ENCODE measurements around the gene ATP4A. TPM values are rescaled to one million over a fixed set of nuclear protein-coding genes. Genes with fewer than 3 reads are reported as not detected.
"Not testable (repeated sequence)": the region's sequence is repeated elsewhere in the genome, so short reads cannot be mapped to it uniquely, and the experiment has no call there.

The ATP4A gene
- total RNA-seq, 1 donor from 2014 or later: 0.32 TPM

DNA sequence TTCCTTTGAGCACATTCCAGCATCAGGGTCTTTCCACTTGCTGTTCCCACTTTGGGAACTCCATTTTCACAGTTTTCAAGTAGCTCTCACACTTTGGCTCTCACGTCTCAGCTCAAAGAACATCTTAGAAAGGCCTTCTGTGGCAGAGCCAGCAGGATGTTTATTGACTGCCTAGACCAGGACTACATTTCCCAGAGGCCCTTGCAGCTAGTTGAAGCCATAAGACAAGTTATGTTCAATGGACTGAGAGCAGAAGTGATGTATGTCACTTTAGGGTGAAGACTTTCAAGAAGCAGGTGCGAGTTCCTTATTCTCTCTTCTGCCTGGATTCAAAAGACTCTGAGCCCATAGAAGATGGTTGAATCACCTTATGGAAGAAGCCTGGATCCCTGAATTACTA is 44.8 kb upstream of the ATP4A start:
- no peaks in the 10 kb centered on the region for H3K4me1 Mint-ChIP-seq (ENCODE audit: low read depth, unreplicated experiment)
- DNase-seq: no peak
- peaks cover 7% of the 10 kb centered on the region for H3K36me3 Mint-ChIP-seq (ENCODE audit: unreplicated experiment)
- peaks cover 6% of the 10 kb centered on the region for H3K9me3 Mint-ChIP-seq (ENCODE audit: unreplicated experiment)
- H3K4me3 Mint-ChIP-seq (ENCODE audit: unreplicated experiment): no peak overlapping the region
- TF ChIP-seq, protein P1, sequence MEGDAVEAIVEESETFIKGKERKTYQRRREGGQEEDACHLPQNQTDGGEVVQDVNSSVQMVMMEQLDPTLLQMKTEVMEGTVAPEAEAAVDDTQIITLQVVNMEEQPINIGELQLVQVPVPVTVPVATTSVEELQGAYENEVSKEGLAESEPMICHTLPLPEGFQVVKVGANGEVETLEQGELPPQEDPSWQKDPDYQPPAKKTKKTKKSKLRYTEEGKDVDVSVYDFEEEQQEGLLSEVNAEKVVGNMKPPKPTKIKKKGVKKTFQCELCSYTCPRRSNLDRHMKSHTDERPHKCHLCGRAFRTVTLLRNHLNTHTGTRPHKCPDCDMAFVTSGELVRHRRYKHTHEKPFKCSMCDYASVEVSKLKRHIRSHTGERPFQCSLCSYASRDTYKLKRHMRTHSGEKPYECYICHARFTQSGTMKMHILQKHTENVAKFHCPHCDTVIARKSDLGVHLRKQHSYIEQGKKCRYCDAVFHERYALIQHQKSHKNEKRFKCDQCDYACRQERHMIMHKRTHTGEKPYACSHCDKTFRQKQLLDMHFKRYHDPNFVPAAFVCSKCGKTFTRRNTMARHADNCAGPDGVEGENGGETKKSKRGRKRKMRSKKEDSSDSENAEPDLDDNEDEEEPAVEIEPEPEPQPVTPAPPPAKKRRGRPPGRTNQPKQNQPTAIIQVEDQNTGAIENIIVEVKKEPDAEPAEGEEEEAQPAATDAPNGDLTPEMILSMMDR (IDR thresholded peaks at IDR 0.05; ENCODE audit: partially characterized antibody, unreplicated experiment): no peak
- H3K27me3 Mint-ChIP-seq (ENCODE audit: unreplicated experiment): peaks cover 6% of the 10 kb centered on the region
- no peak overlapping the region for H3K27ac Mint-ChIP-seq (ENCODE audit: unreplicated experiment)

DNA sequence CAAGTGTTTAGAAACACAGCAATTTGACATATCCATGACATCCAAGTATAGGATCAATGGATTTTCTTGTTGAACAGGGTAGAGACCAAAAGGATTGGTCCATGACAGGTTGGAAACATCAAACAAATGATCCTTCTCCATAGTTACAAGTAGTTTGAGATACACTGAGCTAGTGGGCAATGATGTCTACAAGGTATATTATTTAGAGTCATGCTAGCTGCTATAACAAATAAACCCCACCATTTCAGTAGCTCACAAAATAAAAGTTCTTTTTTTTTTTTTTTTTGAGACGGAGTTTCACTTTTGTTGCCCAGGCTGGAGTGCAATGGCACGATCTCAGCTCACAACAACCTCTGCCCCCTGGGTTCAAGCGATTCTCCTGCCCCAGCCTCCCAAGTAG is 44.2 kb upstream of the ATP4A start:
- H3K27ac Mint-ChIP-seq (ENCODE audit: unreplicated experiment): no peak overlapping the region
- no peaks in the 10 kb centered on the region for H3K4me1 Mint-ChIP-seq (ENCODE audit: low read depth, unreplicated experiment)
- H3K36me3 Mint-ChIP-seq (ENCODE audit: unreplicated experiment): peaks cover 7% of the 10 kb centered on the region
- no peak for DNase-seq
- H3K9me3 Mint-ChIP-seq (ENCODE audit: unreplicated experiment): peaks cover 6% of the 10 kb centered on the region
- H3K4me3 Mint-ChIP-seq (ENCODE audit: unreplicated experiment): no peak overlapping the region
- TF ChIP-seq, protein P1 (IDR thresholded peaks at IDR 0.05; ENCODE audit: partially characterized antibody, unreplicated experiment): no peak
- peaks cover 6% of the 10 kb centered on the region for H3K27me3 Mint-ChIP-seq (ENCODE audit: unreplicated experiment)

DNA sequence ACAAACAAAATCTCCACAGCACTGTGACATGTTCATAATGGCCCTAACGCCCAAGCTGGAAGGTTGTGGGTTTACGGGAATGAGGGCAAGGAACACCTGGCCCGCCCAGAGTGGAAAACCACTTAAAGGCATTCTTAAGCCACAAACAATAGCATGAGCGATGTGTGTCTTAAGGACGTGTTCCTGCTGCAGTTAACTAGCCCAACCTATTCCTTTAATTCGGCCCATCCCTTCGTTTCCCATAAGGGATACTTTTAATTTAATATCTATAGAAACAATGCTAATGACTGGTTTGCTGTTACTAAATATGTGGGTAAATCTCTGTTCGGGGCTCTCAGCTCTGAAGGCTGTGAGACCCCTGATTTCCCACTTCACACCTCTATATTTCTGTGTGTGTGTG is 43.7 kb upstream of the ATP4A start:
- H3K9me3 Mint-ChIP-seq (ENCODE audit: unreplicated experiment); H3K4me1 Mint-ChIP-seq (ENCODE audit: low read depth, unreplicated experiment); H3K27me3 Mint-ChIP-seq (ENCODE audit: unreplicated experiment); H3K27ac Mint-ChIP-seq (ENCODE audit: unreplicated experiment); H3K4me3 Mint-ChIP-seq (ENCODE audit: unreplicated experiment); DNase-seq; H3K36me3 Mint-ChIP-seq (ENCODE audit: unreplicated experiment): not testable (repeated sequence)

DNA sequence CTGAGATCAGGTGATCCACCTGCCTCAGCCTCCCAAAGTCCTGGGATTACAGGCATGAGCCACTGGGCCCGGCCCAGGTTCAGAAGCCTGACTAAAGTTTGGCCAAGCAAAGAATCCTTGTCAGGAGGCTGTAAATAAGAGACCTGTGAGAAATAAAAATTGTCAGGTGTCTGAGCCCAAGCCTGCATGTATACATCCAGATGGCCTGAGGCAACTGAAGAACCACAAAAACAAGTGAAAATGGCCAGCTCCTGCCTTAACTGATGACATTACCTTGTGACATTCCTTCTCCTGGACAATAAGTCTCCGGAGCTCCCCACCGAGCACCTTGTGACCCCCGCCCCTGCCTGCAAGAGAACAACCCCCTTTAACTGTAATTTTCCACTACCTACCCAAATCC is 41.0 kb upstream of the ATP4A start:
- not testable (repeated sequence) for H3K27ac Mint-ChIP-seq (ENCODE audit: unreplicated experiment); H3K36me3 Mint-ChIP-seq (ENCODE audit: unreplicated experiment); H3K9me3 Mint-ChIP-seq (ENCODE audit: unreplicated experiment); DNase-seq; H3K27me3 Mint-ChIP-seq (ENCODE audit: unreplicated experiment); H3K4me3 Mint-ChIP-seq (ENCODE audit: unreplicated experiment); H3K4me1 Mint-ChIP-seq (ENCODE audit: low read depth, unreplicated experiment)

DNA sequence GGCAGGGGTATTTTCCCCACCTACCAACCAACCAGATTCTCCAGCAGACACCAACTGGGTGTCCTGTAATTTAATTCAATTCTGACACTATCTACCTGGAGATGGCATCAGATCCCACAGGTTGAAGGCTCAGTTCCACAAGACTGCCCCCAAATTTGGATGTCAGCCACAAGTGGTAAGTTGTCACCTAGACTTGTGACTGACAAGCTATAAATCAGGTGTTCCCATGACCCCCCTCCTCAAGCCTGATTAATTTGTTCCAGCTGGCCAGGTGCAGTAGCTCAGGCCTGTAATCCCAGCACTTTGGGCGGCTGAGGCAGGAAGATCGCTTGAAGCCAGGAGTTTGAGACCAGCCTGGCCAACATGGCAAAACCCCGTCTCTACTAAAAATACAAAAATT is 38.5 kb upstream of the ATP4A start:
- Mint-ChIP-seq H3K27ac (ENCODE audit: unreplicated experiment) (no peak overlapping the region), H3K27me3 (ENCODE audit: unreplicated experiment) (no peaks in the 10 kb centered on the region), H3K9me3 (ENCODE audit: unreplicated experiment) (no peaks in the 10 kb centered on the region), H3K36me3 (ENCODE audit: unreplicated experiment) (no peaks in the 10 kb centered on the region), H3K4me1 (ENCODE audit: low read depth, unreplicated experiment) (no peaks in the 10 kb centered on the region), H3K4me3 (ENCODE audit: unreplicated experiment) (no peak overlapping the region)
- DNase-seq: no peak
- TF ChIP-seq, protein P1 (IDR thresholded peaks at IDR 0.05; ENCODE audit: partially characterized antibody, unreplicated experiment): no peak

DNA sequence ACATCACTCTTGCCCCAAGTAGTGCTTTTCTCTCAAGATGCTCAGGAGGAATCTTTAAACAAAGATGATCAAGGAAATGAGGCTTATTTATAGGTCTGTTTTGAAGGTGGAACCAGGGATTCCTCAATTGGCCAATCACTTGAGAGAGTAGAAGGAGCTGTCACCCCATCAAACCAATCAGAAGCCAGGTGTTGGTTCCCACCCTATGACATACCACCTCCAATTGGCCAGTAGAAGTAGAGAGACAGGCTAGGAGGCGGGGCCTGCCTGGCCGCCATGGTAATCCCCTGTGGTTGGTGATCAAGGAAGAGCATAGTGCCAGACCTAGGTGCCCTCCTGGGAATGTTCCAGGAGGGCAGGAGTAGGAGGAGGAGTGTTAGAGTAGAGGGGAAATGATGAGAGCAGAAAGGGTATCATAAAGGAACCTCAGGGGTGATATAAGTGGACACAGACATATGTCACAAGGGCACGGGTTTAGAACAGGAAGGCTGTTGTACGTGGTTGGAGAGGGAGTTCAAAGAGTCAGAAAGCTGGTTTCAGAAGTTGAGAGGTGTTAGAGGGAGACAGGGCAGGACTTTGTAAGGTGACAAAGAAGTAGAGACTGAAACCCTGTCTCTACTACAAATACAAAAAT is 33.0 kb upstream of the ATP4A start:
- no peak overlapping the region for H3K27ac Mint-ChIP-seq (ENCODE audit: unreplicated experiment)
- no peaks in the 10 kb centered on the region for H3K36me3 Mint-ChIP-seq (ENCODE audit: unreplicated experiment)

More for the DNA sequence above, 33.0 kb upstream of the ATP4A start:
- H3K4me1 Mint-ChIP-seq (ENCODE audit: low read depth, unreplicated experiment): no peaks in the 10 kb centered on the region
- no peak overlapping the region for H3K4me3 Mint-ChIP-seq (ENCODE audit: unreplicated experiment)
- no peak for DNase-seq
- peaks cover 2% of the 10 kb centered on the region for H3K9me3 Mint-ChIP-seq (ENCODE audit: unreplicated experiment)
- no peaks in the 10 kb centered on the region for H3K27me3 Mint-ChIP-seq (ENCODE audit: unreplicated experiment)
- TF ChIP-seq, protein P1 (IDR thresholded peaks at IDR 0.05; ENCODE audit: partially characterized antibody, unreplicated experiment): no peak

Data from glutamatergic neuron (in vitro differentiated cells).